GM23248 (cell line): ENCODE data around the gene ZFAND3.

Source experiments
- EZH2 ChIP-seq: fragments of 200-600 bp; sonication (generic); IDR thresholded peaks from 2 replicates; pipeline ENCODE4 v1.6.1; 2018; ENCODE audit warnings: antibody characterized with exemption, mild to moderate bottlenecking; ENCODE audit not compliant: insufficient read depth, poor library complexity, severe bottlenecking
- EZH2phosphoT487 ChIP-seq: fragments of 200-600 bp; sonication (generic); IDR thresholded peaks from 2 replicates; pipeline ENCODE4 v1.6.1; 2018; ENCODE audit warnings: antibody characterized with exemption, moderate library complexity, mild to moderate bottlenecking, low read depth; ENCODE audit not compliant: insufficient read depth

DNA sequence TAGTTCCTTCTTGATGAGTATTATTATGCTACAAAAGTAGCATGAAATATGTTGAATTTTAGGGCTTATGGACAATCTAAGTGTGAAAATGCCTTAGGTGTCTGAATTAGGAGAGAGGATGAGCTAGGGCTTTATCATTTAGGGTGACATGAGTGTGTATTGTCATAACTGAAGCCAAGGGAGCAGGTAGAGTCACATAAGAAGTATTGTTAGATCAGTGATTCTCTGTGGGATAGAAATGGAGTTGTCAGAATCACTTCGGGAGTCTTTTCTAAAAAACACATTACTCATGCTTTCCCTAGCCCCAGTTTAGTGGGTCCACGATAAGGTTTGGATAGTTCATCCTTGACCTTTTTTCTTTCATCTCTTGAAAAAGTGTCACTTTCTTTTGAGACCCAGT is 16.4 kb downstream of the ZFAND3 start:
- no peak for TF ChIP-seq EZH2
- no peak for TF ChIP-seq EZH2phosphoT487
